Spleen (tissue), 11 donors: Measurements from ENCODE around the gene OGN. TPM values are rescaled to one million over a fixed set of nuclear protein-coding genes. Genes with fewer than 3 reads are reported as not detected.

Source experiments
- DNase-seq: peaks from one replicate; pipeline ENCODE4 v3.0.0-alpha.2; 2020
- H3K27ac ChIP-seq, 8 donors: fragments of 200-600 bp; sonication (generic) in 7 of 8; 1 replicate in 4 of 8; 2 replicates in 4 of 8; pipeline versions ENCODE4 v1.5.0 to v1.8.0; 2016 to 2021; ENCODE audit warnings: inconsistent platforms in 4 of 8, mild to moderate bottlenecking in 4 of 8, moderate library complexity in 1 of 8
- H3K27me3 ChIP-seq, 7 donors: fragments of 200-600 bp; sonication (generic) in 6 of 7; replicated peaks in 1 of 7; 1 replicate in 4 of 7; 2 replicates in 3 of 7; pipeline versions ENCODE4 v1.5.0 to v1.8.0; 2016 to 2021; ENCODE audit warnings: inconsistent platforms in 3 of 7, mild to moderate bottlenecking in 1 of 7
- H3K36me3 ChIP-seq, 6 donors: fragments of 200-600 bp; sonication (generic) in 5 of 6; 1 replicate in 4 of 6; 2 replicates in 2 of 6; pipeline versions ENCODE4 v1.5.0 to v1.8.0; 2016 to 2021; ENCODE audit warnings: inconsistent platforms in 2 of 6
- H3K4me1 ChIP-seq, 6 donors: fragments of 200-600 bp; sonication (generic) in 5 of 6; 1 replicate in 3 of 6; 2 replicates in 3 of 6; pipeline versions ENCODE4 v1.5.0 to v1.8.0; 2016 to 2021; ENCODE audit warnings: inconsistent platforms in 3 of 6
- H3K4me3 ChIP-seq, 8 donors: fragments of 200-600 bp; sonication (generic) in 7 of 8; 1 replicate in 4 of 8; 2 replicates in 4 of 8; pipeline versions ENCODE4 v1.5.0 to v1.8.0; 2016 to 2021; ENCODE audit warnings: inconsistent platforms in 4 of 8, mild to moderate bottlenecking in 4 of 8, moderate library complexity in 2 of 8
- H3K9me3 ChIP-seq, 8 donors: fragments of 200-600 bp; sonication (generic) in 7 of 8; 1 replicate in 4 of 8; 2 replicates in 4 of 8; pipeline versions ENCODE4 v1.5.0 to v1.8.0; 2016 to 2021; ENCODE audit warnings: inconsistent platforms in 4 of 8
- POLR2A ChIP-seq, 3 donors: fragments of 450-650 bp; IDR thresholded peaks; one replicate each; pipeline ENCODE4 v1.5.1; 2017; ENCODE audit warnings: antibody characterized with exemption in 3 of 3, mild to moderate bottlenecking in 1 of 3
- POLR2AphosphoS5 ChIP-seq, 3 donors: sonication (generic); formaldehyde crosslinking; IDR thresholded peaks; one replicate each; pipeline ENCODE4 v1.5.1; 2017; ENCODE audit warnings: antibody characterized with exemption in 3 of 3
- WGBS, 5 donors: extraction: QIAGEN DNeasy Blood & Tissue Kit in 3 of 5; methylation state at CpG; one replicate each; pipeline versions ENCODE4 v1.1.5 to v1.1.7; 2013 to 2018; 5-methylcytosine and 5-hydroxymethylcytosine counted together
- intact Hi-C: fragments of 100-400 bp; cut with DNase I; formaldehyde crosslinking; loops from one replicate; pipeline ENCODE4 v1.15.0; 2023; ENCODE audit warnings: low total_unique reads
- polyA plus RNA-seq, 3 donors: library from polyadenylated mRNA; stranded (reverse); fragments of 200-250 nt; gene quantifications; one replicate each; pipeline ENCODE4 v1.2.1, GENCODE V29; 2013
- total RNA-seq, 7 donors: library from RNA; depleted of rRNA in 3 of 7; stranded (reverse); fragments of >200 nt in 3 of 7; fragmentation: NEBNext Ultra II Directional in 4 of 7; extraction: Animal tissue kit (Norgen Biotek cat#: 25700) in 4 of 7; gene quantifications; one replicate each; pipeline versions ENCODE4 v1.1.0 to v1.2.1, GENCODE V29; 2016 to 2021
- TF ChIP-seq, protein P1 (sequence below), 11 experiments: fragments of 200-600 bp in 7 of 11; fragments of 450-650 bp in 4 of 11; sonication (generic) in 4 of 11; IDR thresholded peaks in 8 of 11; conservative IDR thresholded peaks in 3 of 11; 1 replicate in 7 of 11; 2 replicates in 4 of 11; pipeline versions ENCODE4 v1.4.0 to v1.8.0; 2016 to 2021; ENCODE audit warnings: antibody characterized with exemption in 11 of 11, inconsistent platforms in 4 of 11, mild to moderate bottlenecking in 1 of 11
- donor health status: healthy with polysubstance abuse.
- donor health status: DM: no; HTN: no; CAD: no; lungs with moderate emphysema.
- donor health status: DM: no; HTN: no; CAD: no.
- donor health status: Bipolar disorder and iron deficiency.
- donor health status: healthy.
- donor health status: DM: no; HTN: no; CAD: no.
- donor health status: DM: yes; HTN: yes; CAD: no.

The OGN gene
- total and polyA plus RNA-seq, 10 donors, result 0.14 to 1.3 (median 0.57) TPM; not detected in 1

- DNase-seq, result no peak
- Histone ChIP-seq H3K4me3 (no peak overlapping the region), H3K27me3 (no peaks in the 10 kb centered on the region), H3K36me3 (no peaks in the 10 kb centered on the region), H3K27ac (no peak overlapping the region), H3K9me3 (no peaks in the 10 kb centered on the region), H3K4me1 (no peaks in the 10 kb centered on the region)
- 93 to 99% (median 98%) methylated on average over 4 of the region's 4 CpGs for WGBS, 5 donors
- intact Hi-C loops, result no loop called here
- TF ChIP-seq POLR2A (IDR thresholded peaks at IDR 0.05), result no peak
- TF ChIP-seq, protein P1, sequence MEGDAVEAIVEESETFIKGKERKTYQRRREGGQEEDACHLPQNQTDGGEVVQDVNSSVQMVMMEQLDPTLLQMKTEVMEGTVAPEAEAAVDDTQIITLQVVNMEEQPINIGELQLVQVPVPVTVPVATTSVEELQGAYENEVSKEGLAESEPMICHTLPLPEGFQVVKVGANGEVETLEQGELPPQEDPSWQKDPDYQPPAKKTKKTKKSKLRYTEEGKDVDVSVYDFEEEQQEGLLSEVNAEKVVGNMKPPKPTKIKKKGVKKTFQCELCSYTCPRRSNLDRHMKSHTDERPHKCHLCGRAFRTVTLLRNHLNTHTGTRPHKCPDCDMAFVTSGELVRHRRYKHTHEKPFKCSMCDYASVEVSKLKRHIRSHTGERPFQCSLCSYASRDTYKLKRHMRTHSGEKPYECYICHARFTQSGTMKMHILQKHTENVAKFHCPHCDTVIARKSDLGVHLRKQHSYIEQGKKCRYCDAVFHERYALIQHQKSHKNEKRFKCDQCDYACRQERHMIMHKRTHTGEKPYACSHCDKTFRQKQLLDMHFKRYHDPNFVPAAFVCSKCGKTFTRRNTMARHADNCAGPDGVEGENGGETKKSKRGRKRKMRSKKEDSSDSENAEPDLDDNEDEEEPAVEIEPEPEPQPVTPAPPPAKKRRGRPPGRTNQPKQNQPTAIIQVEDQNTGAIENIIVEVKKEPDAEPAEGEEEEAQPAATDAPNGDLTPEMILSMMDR (IDR thresholded peaks at IDR 0.05 in 8 of 11, conservative IDR thresholded peaks at IDR 0.05 in 3 of 11), result no peak
- TF ChIP-seq POLR2AphosphoS5 (IDR thresholded peaks at IDR 0.05), result no peak
Observed at GRCh38 chr9:92385953-92386352, 18.4 kb downstream of the OGN start.

- no peak overlapping the region for H3K4me3 ChIP-seq
- no peaks in the 10 kb centered on the region for H3K27me3 ChIP-seq
- no peak overlapping the region for H3K27ac ChIP-seq
- WGBS, 5 donors, result 81 to 91% (median 87%) methylated on average over 6 of the region's 6 CpGs
- TF ChIP-seq, protein P1 (IDR thresholded peaks at IDR 0.05 in 8 of 11, conservative IDR thresholded peaks at IDR 0.05 in 3 of 11), result no peak
- TF ChIP-seq POLR2A (IDR thresholded peaks at IDR 0.05), result no peak
- TF ChIP-seq POLR2AphosphoS5 (IDR thresholded peaks at IDR 0.05), result no peak
- no peak for DNase-seq
- no peaks in the 10 kb centered on the region for H3K9me3 ChIP-seq
- intact Hi-C loops, result no loop called here
- no peaks in the 10 kb centered on the region for H3K36me3 ChIP-seq
- H3K4me1 ChIP-seq, result no peaks in the 10 kb centered on the region
Observed at GRCh38 chr9:92385477-92385876, 18.9 kb downstream of the OGN start.

DNA sequence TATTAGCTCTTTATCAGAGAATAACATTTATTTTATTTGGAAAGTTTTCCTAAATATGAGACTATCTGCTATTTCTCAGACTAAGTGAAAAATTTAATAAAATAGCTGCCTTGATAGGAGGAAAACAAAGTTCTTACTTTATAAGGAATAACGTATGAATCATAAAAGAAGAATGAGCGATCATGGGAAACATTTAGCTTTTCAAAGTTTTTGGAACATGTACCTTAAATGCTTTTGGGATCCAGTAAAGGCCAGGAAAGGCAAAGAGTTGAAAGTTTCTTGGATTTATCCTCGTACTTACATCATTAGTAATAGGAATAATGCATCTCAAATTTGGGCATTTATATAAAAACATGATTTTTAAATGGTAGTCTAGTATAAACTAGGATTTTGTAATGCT, 19.4 kb downstream of the OGN start:
- no peak overlapping the region for H3K27ac ChIP-seq
- H3K27me3 ChIP-seq, result no peaks in the 10 kb centered on the region
- H3K4me1 ChIP-seq, result no peaks in the 10 kb centered on the region
- TF ChIP-seq POLR2A (IDR thresholded peaks at IDR 0.05), result no peak
- no peak for TF ChIP-seq POLR2AphosphoS5 (IDR thresholded peaks at IDR 0.05)
- TF ChIP-seq, protein P1 (IDR thresholded peaks at IDR 0.05 in 8 of 11, conservative IDR thresholded peaks at IDR 0.05 in 3 of 11), result no peak
- peaks cover 0 to 4% (median 0%) of the 10 kb centered on the region in 6 donors for H3K36me3 ChIP-seq
- 91 to 99% (median 94%) methylated on average over 3 of the region's 3 CpGs for WGBS, 5 donors
- DNase-seq, result no peak
- H3K4me3 ChIP-seq, result no peak overlapping the region
- no peaks in the 10 kb centered on the region for H3K9me3 ChIP-seq
- intact Hi-C loops, result no loop called here

GRCh38 chr9:92384375-92384774, 20.0 kb downstream of the OGN start:
- H3K27me3 ChIP-seq, result no peaks in the 10 kb centered on the region
- H3K4me1 ChIP-seq, result no peaks in the 10 kb centered on the region
- DNase-seq, result no peak
- no peak overlapping the region for H3K27ac ChIP-seq
- peaks cover 0 to 6% (median 0%) of the 10 kb centered on the region in 6 donors for H3K36me3 ChIP-seq
- H3K4me3 ChIP-seq, result no peak overlapping the region
- no peaks in the 10 kb centered on the region for H3K9me3 ChIP-seq
- 91 to 100% (median 95%) methylated on average over 1 of the region's 1 CpG for WGBS, 5 donors
- intact Hi-C loops, result no loop called here
- no peak for TF ChIP-seq POLR2A (IDR thresholded peaks at IDR 0.05)
- TF ChIP-seq, protein P1 (IDR thresholded peaks at IDR 0.05 in 8 of 11, conservative IDR thresholded peaks at IDR 0.05 in 3 of 11), result no peak
- no peak for TF ChIP-seq POLR2AphosphoS5 (IDR thresholded peaks at IDR 0.05)
